A673 (cell line): ENCODE results near the gene NOL9.

Experiments used
- EZH2 ChIP-seq: fragments of 200-600 bp; sonication (generic); IDR thresholded peaks from 2 replicates; pipeline ENCODE4 v1.6.1; 2017; ENCODE audit warnings: borderline replicate concordance, low read depth, mild to moderate bottlenecking, mixed read lengths, antibody characterized with exemption, low read length; ENCODE audit not compliant: poor library complexity, severe bottlenecking
- TF ChIP-seq, protein P1 (sequence below): fragments of 300-800, 200-600 bp; sonication (generic); conservative IDR thresholded peaks from 2 replicates; pipeline ENCODE4 v1.5.1; 2017; ENCODE audit warnings: low read depth, mild to moderate bottlenecking, antibody characterized with exemption, low read length, moderate library complexity, mixed read lengths

- TF ChIP-seq, protein P1, sequence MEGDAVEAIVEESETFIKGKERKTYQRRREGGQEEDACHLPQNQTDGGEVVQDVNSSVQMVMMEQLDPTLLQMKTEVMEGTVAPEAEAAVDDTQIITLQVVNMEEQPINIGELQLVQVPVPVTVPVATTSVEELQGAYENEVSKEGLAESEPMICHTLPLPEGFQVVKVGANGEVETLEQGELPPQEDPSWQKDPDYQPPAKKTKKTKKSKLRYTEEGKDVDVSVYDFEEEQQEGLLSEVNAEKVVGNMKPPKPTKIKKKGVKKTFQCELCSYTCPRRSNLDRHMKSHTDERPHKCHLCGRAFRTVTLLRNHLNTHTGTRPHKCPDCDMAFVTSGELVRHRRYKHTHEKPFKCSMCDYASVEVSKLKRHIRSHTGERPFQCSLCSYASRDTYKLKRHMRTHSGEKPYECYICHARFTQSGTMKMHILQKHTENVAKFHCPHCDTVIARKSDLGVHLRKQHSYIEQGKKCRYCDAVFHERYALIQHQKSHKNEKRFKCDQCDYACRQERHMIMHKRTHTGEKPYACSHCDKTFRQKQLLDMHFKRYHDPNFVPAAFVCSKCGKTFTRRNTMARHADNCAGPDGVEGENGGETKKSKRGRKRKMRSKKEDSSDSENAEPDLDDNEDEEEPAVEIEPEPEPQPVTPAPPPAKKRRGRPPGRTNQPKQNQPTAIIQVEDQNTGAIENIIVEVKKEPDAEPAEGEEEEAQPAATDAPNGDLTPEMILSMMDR, result no peak
- TF ChIP-seq EZH2, result no peak
These were observed 49.1 kb upstream of the NOL9 start for GRCh38 chr1:6603238-6603914.
